HG03060 (cell line): ENCODE data around the gene LRRC43.
"Not testable (repeated sequence)": the region's sequence is repeated elsewhere in the genome, so short reads cannot be mapped to it uniquely, and the experiment has no call there.

Source experiments
- ATAC-seq: cut with Tn5 transposase; IDR thresholded peaks from one replicate; pipeline ENCODE4 v1.9.1; 2021; ENCODE audit warnings: low read depth, moderate number of reproducible peaks; ENCODE audit not compliant: unreplicated experiment

LRRC43 gene

DNA sequence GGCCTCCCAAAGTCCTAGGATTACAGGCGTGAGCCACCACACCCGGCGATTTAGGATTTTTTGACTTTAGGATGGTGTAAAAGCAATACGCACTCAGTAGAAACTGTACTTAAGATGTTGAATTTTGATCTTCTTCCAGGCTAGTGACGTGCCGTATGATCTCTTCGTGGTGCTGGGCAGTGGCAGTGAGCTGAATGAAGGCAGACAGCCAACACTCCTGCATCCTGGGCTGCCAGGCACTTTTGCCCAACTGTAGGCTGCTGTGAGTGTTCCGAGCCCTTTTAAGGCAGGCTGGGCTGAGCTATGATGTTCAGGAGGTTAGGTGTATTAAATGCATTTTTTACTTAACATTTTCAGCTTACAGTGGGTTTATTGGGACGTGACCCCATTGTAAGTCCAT lies 30.2 kb upstream of the LRRC43 start:
- no peak for ATAC-seq

DNA sequence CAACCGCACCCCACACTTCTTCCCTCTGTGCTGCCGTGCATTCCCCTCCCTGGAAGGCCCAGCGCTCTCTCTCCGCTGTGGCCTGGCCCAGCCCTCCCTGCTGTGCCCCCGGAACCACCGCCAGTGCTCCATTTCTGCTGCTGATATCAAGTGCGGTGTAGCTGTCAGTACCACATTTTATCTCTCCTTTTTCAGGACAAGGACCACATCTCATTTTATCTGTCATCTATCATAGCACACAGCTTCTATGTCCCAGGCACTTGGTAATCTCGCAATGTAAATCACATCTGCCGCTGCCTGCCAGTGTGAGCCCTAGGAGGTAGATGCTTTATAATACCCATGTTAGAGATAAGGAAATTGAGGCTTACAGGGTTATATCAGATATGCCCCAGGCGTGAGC lies 27.2 kb upstream of the LRRC43 start:
- no peak for ATAC-seq

DNA sequence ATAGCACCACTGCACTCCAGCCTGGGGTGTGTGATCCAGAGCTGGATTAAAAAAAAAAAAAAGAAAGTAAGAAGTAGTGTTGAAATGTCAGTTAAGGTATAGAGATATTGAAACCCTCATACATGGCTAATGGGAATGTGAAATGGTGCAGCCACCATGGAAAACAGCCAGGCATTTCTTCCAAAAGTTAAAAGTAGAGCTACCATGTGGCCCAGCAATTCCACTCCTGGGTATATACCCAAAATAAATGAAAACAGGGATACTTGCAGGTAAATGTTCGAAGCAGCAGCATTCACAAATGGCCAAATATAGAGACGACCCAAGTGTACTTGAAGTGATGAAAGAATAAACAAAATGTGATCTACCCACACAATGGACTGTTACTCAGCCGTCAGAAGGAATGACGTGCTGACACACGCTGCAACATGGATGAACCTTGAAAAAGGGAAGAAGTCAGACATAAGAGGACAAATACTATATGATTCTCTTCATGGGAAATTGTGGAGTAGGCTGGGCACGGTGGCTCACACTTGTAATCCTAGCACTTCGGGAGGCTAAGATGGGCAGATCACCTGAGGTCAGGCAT lies 24.1 kb upstream of the LRRC43 start:
- ATAC-seq = no peak

DNA sequence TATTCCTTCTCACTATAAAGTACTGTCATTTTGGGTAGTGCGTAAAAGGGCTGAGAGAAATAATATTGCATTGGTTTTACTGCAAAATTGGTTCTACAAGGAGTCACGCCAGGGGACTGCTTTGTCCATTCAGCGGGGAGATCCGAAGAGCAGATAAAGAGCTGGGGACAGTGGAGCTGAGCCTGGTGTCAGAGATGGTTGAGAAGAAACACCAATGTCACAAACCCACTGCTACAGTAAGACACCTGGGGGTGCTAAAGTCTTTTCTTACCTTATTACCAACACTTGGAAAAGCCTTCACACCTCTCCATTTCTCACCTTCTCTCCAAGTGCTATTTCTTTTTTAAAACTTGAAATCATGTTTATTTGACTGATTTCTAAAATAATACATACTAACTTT lies 23.0 kb upstream of the LRRC43 start:
- ATAC-seq = no peak

DNA sequence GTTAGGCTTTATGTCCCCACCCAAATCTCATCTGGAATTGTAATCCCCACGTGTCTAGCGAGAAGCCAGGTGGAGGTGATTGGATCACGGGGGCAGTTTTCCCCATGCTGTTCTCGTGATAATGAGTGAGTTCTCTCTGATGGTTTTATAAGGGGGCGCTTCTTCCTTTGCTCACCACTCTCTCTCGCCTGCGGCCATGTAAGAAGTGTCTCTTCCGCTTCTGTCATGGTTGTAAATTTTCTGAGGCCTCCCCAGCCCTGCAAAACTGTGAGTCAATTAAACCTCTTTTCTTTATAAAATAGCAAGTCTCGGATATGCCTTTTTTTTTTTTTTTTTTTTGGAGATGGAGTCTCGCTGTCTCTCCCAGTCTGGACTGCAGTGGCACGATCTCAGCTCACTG lies 22.2 kb upstream of the LRRC43 start:
- ATAC-seq = no peak

DNA sequence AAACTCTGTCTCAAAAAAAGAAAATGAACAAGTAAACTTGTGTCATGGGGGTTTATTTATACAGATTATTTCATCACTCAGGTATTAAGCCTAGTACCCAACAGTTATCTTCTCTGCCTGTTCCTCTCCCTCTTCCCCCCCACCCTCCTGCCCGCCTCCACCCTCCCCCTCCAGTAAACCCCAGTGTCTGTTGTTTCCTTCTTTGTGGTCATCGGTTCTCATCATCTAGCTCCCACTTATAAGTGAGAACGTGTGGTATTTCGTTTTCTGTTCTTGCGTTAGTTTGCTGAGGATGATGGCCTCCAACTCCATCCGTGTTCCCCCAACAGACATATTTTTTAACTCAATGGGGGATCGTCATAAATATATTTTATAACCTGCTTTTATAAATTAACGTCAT lies 21.2 kb upstream of the LRRC43 start:
- ATAC-seq = no peak

DNA sequence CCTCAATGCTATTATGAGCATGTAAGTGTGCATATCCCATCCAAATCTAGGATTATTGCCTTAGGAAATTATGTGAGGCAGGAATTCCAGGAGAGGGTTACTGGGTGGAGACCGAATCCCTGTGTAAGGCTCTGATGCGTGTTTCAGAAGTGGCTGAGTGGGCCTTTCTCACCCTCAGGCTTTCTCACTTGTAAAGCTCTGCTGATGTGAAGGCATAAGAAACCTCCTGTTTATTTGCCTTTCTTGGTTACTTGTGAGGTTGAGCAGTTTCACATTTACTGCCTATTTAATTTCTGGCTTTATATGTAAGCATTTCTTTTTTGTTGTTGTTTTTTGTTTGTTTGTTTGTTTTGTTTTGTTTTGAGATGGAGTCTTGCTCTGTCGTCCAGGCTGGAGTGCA lies 19.9 kb upstream of the LRRC43 start:
- ATAC-seq = no peak

DNA sequence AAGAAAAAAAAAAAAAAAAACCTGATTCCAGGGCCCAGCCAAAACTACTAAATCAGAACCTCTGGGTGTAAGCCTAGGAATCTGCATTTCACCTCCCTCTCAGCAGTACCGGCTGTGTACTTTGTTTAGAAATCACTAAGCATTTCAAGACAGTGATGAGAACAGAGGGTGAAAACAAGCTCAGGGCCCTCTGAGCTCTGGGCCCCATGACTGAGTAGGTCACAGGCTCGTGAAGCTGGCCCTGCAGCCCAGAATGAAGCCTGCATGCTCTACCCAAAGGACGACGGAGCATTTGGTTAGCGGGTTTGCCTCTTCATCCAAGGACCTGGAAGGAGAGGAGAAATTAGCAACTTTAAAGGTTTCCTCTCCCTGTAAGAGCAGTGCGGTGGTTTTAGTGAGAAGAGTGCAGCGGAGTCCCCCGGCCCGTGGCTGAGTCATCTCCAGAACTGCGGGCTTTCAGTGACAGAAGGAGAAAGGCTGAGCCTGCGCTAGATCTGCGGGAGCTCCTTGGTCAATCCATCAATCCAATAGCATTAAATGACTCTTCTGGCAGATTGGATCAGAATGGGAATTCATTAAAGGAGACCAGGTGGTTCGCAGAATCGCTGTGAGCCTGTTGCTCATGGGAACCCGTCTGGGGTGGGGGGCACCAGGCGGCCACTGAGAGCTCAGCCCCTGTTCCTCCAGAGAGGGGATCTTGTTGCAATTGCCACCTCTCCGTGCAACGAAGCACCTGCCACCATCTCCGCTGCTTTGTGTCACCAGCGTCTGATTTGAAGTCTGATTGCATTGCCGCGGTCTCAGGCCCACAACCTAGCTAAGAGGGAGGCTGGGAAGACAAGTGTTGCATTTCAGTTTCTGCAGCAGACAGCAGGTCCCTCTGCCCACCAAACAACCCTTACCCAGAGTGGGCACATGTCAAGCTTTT lies 16.2 kb upstream of the LRRC43 start:
- no peak for ATAC-seq

DNA sequence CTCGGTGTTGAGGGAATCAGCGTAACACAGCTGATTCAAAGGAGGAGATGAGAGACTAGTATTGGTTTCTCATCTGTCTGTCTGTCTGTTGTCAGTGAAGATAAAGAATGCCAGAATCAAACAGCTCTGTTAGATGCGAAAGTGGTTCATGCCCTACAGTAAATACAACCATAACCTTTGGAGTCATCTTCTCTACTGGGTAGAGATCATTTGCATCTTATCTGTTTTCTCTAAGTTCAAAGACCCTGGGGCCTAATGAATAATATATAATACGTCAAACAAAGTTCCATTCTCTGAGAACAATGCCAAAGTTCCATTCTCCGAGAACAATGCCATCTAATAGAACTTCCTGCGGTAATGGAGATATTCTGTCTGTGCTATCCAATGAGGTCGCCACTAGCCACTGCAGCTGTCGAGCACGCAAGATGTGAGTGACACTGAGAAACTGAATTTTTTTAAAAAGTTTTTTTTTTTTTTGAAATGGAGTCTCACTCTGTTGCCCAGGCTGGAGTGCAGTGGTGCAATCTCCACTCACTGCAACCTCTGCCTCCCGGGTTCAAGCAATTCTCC lies 15.5 kb upstream of the LRRC43 start:
- ATAC-seq = no peak

DNA sequence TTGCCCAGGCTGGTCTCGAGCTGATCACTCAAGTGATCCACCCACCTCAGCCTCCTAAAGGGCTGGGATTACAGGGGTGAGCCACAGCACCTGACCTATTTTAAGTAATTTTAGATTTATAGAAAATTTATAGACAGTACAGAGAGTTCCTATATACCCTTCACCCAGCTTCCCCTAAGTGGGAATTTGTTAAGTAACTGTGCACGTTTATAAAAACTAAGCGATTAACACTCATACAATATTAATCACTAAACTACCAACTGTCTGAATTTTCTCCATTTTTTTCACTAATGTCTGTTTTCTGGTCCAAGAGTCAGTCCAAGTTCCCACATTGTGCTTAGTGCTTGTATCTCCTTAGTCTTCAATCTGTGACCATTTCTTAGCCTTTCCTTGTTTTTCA lies 14.4 kb upstream of the LRRC43 start:
- no peak for ATAC-seq

DNA sequence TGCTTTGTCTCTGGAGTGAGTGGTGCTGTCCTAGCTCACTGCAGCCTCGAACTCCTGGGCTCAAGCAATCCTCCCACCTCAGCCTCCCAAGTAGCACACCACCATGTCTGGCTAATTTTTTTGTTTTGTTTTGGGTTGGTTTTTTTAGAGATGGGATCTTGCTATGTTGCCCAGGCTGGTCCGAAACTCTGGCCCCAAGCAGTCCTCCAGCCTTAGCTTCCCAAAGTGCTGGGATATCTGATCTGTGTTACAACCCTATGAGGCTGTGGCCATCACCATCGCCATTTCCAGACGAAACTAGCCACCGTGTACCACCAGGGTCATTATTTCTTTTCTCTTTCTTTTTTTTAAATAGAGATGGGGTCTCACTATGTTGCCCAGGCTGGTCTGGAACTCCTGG lies 11.5 kb upstream of the LRRC43 start:
- ATAC-seq = no peak

DNA sequence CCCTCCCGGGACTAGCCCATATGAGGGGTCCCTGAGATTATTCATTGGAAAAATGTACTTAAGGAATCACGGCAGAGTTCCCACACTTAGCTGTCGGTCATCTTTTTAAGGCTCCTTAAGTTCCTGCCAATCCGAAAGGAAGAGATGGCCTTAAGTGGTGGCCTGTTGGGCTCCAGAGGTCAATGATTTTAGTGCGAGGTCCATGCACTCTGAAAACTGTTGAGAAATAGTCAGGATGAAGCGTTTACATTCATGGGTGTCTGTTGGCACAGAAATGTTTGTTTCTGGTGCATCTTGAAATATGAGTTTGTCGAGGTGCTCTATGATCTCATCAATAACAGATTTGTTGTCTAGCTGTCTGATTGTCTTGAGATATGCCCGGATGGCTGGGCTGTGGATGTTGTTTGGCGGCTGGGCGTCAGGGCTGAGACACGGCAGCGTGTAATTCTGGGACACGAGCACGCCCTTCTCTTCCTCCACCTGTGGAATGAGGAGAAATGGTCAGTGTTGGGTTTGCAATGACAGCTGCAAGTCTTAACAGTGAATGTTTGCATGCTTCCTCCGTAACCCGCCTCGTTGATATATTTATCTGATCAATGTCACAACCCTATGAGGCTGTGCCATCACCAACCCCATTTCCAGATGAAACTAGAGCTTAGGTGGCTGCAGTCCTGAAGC lies 10.5 kb upstream of the LRRC43 start:
- ATAC-seq = no peak

DNA sequence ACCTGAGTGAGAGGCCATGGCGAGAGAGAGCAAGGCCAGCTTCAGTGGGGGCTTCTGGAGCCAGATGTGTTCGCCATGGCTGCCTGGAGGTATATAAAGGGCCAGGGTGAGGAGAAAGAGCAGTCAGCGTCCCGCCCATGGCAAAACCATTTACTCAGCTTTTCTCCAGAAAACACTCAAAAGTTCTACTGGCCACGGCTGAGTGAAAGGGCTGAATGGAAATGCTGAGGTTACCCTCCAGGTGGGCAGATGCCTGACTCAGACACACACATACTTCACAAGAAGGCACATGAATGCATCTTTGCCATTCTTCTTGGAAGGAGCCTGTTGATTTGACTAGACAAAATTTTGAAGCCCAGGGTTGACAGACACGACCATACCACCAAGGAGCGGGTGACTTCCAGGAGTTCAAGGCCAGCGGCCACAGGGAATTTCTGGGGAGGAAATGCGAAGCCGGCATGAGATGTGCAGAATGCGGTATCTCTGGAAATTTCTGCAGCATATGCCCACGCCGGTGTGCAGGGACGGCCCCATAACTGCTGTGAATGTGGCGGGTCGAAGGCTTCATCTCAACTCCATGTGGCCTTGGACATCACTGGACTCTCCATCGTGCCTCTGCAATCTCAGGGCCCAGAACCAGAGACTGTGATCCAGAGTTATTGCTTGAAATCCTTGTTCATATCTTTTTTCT lies 8.6 kb upstream of the LRRC43 start, which contains the start of gene IL31:
IL31 (minus strand) TSS at position 67 of the 691 bp plus-strand sequence; CDS start at position 18, 49 bp downstream.
- ATAC-seq = no peak

DNA sequence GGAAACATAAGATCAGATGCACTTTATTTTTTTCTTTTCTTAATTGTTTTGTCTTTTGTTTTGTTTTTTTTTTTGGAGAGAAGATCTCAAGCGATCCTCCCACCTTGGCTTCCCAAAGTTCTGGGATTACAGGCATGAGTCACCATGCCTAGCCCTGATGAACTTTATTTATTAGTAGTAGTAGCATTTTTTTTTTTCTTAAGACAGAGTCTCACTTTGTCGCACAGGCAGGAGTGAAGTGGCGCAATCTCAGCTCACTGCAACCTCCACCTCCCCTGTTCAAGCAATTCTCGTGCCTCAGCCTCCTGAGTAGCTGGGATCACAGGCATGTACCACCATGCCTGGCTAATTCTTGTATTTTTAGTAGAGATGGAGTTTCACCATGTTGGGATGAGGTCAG lies 6.5 kb upstream of the LRRC43 start:
- ATAC-seq = not testable (repeated sequence)

DNA sequence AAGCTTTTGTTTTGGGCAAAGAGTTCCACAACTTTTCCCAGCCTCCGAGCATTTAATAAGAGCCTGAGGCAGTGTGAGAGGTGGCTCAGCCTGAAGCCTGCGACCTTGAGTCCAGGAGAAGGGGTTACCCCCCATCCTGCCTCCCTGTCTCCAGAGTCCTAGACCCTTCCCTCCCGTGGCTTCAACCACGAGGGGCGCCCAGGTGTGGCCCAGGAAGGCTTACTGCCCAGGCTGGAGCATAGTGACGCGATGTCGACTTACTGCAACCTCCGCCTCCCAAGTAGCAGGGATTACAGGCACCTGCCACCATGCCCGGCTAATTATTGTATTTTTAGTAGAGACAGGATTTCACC lies 641 bp downstream of the LRRC43 start:
- ATAC-seq = no peak

DNA sequence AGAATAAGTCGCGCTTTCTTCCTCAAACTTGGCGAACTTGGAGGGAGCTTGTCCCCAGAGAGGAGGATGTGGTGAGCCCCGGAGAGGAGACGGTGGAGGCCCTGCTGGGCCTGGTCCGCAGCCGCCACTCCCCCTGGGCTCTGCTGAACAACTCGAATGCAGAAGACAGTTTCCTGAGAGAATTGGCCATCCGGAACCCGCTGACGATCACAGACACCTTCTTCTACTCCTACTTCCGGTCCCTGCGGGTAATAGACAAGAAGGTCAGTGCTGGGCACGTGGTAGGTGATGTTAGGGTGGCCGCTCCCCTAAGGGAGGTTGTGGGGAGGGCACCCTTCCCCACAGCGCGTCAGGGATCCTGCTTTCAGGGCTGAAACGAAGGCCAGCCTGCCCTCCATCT lies 1.6 kb downstream of the LRRC43 start:
- no peak for ATAC-seq

DNA sequence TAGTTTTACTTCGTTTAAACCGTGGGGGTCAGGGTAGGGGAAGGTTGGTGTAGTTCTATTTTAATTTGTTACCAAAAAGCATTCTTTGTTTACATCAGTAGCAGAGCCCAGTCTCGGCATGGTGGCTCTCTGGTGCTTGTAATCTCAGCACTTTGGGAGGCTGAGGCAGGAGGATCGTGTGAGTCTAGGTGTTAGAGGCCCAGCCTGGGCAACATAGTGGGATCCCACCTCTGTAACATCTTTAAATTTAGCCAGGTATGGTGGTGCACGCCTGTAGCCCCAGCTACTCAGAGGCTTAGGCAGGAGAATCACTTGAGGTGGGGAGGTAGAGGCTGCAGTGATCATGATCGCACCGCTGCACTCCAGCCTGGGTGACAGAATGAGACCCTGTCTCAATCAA lies 2.2 kb downstream of the LRRC43 start:
- ATAC-seq = no peak

DNA sequence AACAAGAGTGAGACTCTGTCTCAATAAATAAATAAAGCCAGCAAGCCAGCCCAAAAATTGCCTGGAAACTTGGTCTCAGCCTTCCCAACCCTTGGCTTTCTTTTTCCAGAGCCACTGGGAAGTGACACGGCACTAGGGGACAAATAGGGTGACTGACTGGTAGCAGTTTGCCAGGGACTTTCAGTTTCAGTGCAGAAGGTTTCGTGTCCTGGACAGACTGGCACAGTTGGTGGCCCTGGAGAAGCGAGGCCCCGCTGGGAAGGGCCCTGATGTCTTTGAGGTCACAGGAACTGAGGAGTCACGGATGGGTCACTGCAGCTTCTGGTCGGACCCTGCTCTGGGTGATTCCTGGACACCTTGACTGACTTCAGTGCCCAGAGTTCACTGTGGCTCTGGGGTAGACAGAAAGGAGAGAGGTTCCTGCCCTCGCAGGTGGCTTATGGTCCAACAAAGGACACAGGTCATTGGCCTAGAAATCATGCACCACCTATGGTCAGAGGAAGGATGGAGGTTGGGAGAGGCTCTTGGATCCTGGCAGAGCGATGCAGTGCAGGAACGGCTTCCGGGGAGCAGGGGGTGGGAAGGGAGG lies 2.7 kb downstream of the LRRC43 start:
- ATAC-seq = no peak

DNA sequence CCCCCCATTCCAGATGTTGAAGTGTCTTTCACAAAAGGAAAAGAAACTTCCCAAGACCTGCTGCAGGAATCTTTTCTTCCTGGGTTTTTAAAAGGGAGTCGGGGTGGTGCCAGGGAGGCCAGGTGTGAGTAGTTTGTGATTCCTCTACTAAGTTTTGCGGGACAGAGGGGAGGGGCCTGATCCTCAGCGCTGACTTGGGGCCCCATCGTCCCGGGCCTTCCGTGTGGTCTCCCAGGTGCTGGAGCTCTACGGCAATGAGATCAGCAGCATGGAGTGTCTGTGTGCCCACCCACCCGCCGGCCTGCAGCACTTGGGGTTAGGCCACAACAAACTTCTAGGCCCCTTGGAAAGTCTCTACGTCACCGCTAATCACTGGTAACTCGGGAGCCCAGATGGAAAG lies 4.5 kb downstream of the LRRC43 start:
- ATAC-seq = no peak
